NOMO-1 (cell line): ENCODE data around the gene APP.
A peak's percentile ranks its signal among the peaks of the same experiment; 100 is the strongest.

Source experiments
- DNase-seq, 2 experiments: peaks; one replicate each; lab custom pipeline; 2025; ENCODE audit not compliant: unreplicated experiment in 2 of 2; lab: John Stamatoyannopoulos, UW

APP gene

GRCh38 chr21:26170471-26171257 is at the start of gene APP:
Gene APP (minus strand): TSS chr21:26170770. CDS start chr21:26170620, 150 bp downstream.
- DNase-seq: peak; percentile 54 to 79

- no peak for DNase-seq
Observed at GRCh38 chr21:26212220-26212619, 41.6 kb upstream of the APP start.

GRCh38 chr21:26210614-26211013 is 40.0 kb upstream of the APP start:
- DNase-seq: no peak

GRCh38 chr21:26207021-26207420 is 36.5 kb upstream of the APP start:
- DNase-seq: no peak

- DNase-seq: no peak
Observed at GRCh38 chr21:26199456-26199855, 28.9 kb upstream of the APP start.

GRCh38 chr21:26195708-26196107 is 25.1 kb upstream of the APP start:
- no peak for DNase-seq

GRCh38 chr21:26194811-26195251 is 24.3 kb upstream of the APP start:
- DNase-seq: no peak

GRCh38 chr21:26194326-26194725 is 23.8 kb upstream of the APP start:
- no peak for DNase-seq

- no peak for DNase-seq
Observed at GRCh38 chr21:26191609-26192008, 21.0 kb upstream of the APP start.

- no peak for DNase-seq
Observed at GRCh38 chr21:26188422-26188821, 17.9 kb upstream of the APP start.

- no peak for DNase-seq
Observed at GRCh38 chr21:26185446-26185845, 14.9 kb upstream of the APP start.

- DNase-seq: no peak
Observed at GRCh38 chr21:26185021-26185420, 14.5 kb upstream of the APP start.

GRCh38 chr21:26179501-26179900 is 8.9 kb upstream of the APP start:
- DNase-seq: no peak

- no peak for DNase-seq
Observed at GRCh38 chr21:26177746-26178426, 7.3 kb upstream of the APP start.

GRCh38 chr21:26177187-26177586 is 6.6 kb upstream of the APP start:
- no peak for DNase-seq

GRCh38 chr21:26171258-26172100 is 909 bp upstream of the APP start:
- DNase-seq: no peak

GRCh38 chr21:26169611-26170470 is 729 bp downstream of the APP start:
- peak; percentile 23 to 41 for DNase-seq

GRCh38 chr21:26169061-26169610 is 1.4 kb downstream of the APP start:
- peak; percentile 49 to 77 for DNase-seq

- DNase-seq: peak; percentile 15 to 72
Observed at GRCh38 chr21:26168371-26168770, 2.2 kb downstream of the APP start.

- no peak for DNase-seq
Observed at GRCh38 chr21:26167593-26167992, 3.0 kb downstream of the APP start.
